NCI-H526 treated with DMSO at 0.1 percent for 48 hours (cell line): ENCODE data around the gene RACGAP1.

Experiments used
- DNase-seq: peaks from one replicate; lab custom pipeline; 2025; lab: John Stamatoyannopoulos, UW

Gene RACGAP1, protein sequence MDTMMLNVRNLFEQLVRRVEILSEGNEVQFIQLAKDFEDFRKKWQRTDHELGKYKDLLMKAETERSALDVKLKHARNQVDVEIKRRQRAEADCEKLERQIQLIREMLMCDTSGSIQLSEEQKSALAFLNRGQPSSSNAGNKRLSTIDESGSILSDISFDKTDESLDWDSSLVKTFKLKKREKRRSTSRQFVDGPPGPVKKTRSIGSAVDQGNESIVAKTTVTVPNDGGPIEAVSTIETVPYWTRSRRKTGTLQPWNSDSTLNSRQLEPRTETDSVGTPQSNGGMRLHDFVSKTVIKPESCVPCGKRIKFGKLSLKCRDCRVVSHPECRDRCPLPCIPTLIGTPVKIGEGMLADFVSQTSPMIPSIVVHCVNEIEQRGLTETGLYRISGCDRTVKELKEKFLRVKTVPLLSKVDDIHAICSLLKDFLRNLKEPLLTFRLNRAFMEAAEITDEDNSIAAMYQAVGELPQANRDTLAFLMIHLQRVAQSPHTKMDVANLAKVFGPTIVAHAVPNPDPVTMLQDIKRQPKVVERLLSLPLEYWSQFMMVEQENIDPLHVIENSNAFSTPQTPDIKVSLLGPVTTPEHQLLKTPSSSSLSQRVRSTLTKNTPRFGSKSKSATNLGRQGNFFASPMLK

DNA sequence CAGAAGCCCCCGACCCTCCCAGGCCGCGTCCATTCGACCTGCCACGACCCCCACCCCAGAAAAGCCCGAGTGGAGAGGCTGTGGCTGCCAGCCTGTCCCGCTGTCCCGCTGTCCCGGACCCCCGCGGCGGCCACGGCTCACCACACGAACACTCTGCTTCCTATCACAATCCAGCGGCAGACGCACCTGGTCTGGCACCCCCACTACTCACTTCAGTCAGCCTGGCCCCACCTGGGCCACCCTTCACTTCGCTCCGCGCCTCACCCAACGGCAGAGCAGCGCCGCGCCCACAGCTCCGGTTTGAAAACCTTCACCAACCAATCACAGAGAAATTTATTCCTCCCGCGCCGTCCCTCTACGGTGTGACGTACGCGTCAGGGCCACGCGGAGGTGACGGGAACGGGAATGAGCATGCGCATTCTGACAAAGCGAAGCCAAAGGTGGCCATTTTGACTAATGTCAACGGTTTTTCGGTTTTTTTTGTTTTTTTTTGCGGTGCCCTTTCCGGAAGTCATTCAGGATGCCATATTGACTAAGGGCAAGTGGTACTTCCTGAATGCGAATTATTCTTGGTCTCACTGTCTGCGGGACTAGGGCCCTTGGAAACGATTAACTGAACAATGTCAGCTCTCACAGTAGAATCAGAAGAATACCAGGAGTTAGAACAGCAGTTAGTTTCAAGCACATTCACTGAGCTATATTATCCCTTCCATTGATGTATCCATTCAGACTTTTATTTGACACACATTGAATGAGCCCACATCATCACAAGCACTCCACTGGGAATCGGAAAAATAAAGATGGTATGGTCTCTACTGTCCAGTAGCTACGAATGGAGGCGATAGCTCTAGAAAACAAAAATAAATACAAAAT, at the start of gene RACGAP1:
RACGAP1 (minus strand) TSS at position 308 of the 873 bp plus-strand sequence. CDS start 8,779 bp downstream, outside the sequence.
- DNase-seq = peak; percentile 97

DNA sequence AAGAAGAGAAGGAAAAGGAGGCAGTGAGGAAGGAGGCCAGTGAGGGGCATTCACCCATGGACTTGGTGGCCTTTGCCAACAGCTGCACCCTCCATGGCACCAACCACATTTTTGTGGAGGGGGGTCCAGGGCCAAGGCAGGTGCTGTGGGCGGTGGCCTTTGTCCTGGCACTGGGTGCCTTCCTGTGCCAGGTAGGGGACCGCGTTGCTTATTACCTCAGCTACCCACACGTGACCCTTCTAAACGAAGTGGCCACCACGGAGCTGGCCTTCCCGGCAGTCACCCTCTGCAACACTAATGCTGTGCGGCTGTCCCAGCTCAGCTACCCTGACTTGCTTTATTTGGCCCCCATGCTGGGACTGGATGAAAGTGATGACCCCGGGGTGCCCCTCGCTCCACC, 48.4 kb upstream of the RACGAP1 start:
- no peak for DNase-seq

DNA sequence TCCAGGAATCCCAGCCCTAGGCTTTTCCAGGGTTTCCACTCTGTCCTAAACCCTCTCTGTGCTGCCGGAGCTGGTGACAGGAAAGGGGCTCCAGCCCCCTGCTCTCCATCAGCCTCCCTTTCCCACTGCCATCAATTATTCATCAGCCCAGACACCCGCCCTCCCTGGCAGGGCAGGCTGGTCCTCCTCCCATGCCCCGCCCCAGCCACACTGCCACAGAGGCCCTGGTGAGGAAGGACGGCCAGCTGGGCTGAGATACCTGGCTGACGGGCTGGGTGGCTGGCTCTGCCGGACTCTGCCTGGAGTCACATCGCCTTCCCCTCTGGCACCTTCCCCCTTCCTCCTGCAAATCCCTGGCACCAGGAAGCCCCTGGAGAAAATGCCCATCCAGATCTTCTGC, 47.9 kb upstream of the RACGAP1 start:
- DNase-seq = no peak

DNA sequence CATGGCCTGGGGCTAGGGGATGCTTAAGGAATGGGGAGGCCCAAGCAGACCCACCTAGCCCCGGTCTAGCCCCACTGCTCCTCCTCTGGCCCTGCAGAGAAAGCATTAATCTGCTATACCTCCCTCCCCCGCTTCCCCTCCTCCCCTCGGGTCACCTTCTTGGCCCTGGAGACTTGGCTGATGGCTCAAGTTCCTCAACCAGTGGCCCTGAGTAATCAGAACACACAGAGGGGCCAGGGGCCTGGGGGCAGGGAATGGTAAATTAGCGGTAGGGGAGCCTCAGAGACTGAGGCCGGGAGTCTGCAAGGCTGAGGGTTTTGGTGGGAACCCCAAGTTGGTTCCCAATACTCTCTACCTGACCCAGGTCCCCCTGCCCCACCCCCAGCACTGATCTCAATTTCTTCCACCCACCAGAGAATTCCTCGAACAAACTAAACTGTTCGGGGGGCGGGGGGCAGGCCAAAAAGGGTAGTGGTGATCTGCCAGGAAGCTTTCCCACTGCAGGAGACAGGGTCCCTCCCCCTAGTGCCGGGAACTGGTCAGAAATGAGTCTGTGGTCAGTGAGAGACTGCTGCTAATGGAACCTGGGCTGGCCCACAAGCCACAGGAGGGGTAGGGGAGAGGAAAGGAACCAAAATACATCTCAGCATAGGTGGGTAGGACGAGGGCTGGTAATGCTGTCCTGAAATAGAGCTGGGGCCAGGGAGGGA, 47.1 kb upstream of the RACGAP1 start:
- DNase-seq = no peak

DNA sequence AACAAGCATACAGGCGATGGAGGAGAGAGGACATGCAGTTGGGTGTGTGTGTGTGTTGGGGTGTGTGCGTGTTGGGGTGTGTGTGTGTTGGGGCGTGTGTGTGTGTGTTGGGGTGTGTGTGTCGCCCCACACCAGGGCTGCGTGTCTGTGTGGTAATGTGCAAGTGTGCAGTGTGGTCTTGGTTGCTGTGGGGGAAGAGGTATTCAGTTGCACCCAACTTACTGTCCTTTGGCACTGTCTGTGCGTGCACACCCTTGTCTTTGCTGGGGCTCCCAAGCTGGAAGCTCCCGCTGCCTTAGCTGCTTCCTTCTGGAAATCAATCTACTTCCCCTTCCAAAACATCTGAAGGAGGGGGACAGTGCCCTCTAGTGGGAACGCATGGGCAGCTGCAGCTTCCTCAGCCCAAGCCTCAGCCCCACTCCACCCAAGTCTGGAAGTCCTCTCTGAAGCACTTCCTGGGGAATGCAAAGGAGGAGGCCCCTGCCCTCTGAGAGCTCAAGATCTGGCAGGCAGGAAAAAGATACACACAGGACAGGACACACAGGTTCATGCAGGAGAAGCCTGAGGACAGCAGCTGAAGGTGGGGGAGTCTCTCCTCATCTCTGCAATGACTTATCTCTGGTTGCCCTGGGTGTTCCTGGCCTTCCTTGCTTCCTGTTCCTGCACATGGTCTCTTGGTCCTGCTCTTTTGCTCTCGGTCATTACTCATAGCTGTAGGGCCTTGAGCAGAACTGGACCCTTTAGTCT, 45.2 kb upstream of the RACGAP1 start:
- peak; percentile 13 for DNase-seq

DNA sequence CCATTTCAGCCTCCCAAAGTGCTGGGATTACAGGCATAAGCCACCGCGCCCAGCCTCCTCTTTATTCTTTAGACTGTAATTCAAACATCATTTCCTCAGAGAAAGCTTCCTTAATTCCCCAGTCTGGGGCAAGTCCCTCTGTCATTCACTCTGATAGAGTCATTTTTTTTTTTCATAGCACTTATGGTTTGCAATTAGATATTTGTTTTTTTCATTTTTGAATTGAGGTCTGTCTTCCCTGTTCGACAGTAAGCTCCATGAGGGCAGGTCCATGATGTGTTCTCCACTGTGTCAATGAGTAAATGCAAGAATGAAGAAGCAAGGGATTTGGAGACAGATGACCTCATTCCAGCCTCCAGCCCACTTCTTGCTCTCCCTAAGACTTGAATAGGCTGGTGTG, 44.2 kb upstream of the RACGAP1 start:
- DNase-seq = no peak

DNA sequence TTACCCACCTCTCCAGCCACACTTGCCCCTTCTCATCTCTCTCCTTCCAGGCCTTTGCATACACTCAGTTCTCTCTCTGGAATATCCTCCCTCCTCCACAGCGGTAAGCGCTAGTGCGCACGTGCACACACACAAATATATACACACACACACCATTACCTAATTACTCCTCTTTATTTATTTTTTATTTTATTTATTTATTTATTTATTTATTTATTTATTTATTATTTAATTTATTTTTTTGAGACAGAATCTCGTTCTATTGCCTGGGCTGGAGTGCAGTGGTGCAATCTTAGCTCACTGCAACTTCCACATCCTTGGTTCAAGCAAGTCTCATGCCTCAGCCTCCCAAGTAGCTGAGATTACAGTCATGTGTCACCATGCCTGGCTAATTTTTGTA, 43.8 kb upstream of the RACGAP1 start:
- no peak for DNase-seq

DNA sequence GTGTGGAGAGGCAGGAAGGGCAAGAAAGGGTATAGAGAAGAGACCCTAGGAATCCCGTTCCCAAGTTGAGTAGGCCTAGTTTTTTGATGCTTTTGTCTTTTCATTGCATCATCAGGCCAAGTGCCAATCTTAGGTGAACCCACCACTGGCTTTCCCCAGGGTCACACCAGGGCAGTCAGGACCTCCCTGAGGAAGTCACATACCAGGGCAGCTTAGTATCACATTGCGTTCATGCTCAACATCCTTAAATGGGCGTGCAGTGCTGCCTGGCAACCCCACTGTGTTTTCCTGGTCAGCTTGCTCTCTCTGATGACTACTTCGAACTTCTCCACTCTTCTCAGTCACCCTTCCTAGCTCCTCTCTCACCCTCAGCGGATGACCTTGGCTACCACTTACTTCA, 41.1 kb upstream of the RACGAP1 start:
- no peak for DNase-seq

DNA sequence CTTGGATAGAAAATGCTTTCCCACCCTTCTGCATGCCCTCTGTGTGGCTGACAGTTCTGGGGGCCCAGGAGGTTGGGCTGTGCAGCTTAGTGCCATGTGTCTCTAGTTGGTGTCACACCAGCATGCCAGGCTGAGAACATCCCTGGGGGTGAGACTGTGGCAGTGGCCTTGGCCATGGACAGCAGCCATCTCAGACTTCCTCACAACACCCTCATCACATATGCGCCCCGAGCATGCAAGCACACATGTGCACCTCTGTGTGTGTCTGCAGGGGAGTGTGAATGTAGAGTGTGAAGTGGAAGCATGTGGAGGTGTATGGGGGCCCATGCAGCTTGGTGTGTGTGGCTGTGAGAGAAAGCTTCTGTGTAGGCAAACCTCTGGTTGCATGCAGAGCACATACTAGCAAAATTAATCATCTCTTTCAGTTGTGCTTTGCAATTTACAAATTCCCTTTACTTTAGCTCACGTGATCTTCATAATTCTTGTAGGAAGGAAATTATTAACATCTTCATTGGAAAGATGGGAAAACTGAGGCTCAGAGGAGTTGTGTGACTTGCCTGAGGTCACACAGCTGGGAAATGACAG, 40.5 kb upstream of the RACGAP1 start:
- no peak for DNase-seq

DNA sequence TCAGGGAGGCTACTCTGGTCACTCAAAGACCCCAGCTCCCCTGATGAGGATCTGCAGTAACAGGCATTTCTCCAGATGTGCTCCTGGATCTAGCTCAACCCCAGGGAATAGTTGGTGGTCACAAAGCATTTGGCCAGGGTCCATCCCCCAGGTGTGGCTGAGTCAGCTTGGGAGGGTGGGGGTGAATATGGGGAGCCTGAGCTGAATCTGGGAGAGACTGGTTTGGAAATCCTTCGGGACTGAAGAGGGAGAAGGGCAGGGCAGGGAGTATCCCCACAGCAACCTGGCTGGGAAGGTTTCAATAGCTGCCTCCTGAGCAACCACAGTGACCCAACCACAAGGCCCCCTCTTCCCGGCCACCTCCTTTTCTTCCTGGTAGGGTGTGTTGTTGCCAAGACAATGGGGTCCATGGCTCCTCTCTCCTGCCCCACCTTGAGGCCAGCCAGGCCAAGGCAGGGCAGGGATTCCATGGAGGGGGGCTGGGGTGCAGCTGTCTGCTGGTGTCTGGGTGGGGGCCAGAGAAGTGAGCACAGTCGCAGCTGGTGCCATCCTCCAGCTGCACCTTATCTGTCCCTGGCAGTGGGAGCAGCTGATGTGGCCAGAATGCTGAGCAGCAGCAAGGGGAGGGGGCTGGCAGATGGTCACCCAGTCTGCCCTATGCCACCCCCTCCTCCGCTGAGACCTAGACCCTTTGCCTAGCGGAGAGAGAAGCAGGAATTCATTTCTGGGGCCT, 37.6 kb upstream of the RACGAP1 start:
- DNase-seq = no peak

DNA sequence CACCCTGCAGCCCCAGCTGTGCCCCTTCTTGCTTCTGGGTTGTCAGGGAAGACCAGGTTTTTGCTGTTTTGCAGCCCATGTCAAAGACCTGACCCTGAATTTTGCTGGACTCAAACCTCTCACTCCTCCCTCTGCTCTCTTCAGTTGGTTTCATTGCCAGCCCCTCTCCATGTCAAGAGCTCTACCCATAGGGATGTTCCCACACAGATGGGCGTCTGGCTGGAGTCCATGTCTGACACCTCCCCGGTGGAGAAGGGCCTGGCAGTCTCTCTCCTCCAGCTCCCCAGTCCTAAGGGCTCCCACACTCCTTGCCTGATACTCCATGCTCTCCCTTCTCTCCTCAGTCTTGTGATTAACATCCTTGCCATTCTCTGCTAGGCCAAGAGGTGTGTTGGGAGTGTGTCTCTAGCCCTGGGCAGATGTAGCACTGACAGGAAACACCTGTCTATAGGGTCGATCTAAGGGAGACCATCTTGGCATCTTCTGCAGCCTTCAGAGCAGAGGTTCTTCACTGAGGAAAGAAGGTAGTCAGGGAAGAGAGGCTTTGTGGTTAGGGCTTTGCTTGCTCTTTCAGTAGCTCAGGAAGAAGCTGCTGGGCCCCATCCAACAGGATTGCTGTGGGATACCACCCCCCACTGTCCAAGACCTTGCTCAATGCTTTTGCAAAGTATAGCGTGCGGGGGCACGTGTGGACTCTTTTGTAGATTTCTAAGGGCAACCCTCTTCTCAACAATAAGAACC, 36.8 kb upstream of the RACGAP1 start:
- no peak for DNase-seq

DNA sequence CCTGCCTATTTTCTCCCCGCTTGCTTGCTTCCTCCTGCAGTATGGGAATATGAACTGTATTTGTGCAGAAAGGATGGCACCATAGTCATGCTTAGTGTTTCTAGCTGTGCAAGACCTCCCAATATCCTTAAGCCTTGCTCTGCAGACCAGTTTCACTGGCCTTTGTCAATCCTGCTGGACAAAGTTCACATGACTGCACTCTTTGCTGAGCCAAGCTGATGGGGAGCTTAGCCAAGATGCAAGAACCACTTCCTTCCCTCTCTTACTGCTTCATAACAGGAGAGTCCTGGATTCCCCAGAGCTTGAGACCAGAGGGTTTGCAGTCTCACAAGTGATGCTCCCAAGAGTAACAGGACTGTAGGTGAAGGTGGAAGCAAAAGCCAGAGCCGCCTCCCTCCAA, 35.9 kb upstream of the RACGAP1 start:
- DNase-seq = no peak

DNA sequence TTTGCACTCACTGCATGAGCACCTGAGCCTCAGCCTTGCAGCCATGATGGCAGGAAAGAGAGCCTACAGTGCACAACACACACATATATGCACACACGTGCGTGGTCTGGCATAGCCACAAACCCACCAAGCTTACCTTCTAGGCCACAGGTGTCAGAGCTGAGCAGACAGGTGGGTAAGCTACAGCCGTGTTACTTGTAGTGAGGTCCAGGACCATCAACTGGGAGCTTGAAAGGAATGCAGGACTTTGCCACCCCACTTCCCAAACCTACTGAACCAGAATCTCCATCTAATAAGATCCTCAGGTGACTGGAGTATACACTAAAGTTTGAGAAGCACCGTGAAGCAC, 34.8 kb upstream of the RACGAP1 start:
- no peak for DNase-seq

DNA sequence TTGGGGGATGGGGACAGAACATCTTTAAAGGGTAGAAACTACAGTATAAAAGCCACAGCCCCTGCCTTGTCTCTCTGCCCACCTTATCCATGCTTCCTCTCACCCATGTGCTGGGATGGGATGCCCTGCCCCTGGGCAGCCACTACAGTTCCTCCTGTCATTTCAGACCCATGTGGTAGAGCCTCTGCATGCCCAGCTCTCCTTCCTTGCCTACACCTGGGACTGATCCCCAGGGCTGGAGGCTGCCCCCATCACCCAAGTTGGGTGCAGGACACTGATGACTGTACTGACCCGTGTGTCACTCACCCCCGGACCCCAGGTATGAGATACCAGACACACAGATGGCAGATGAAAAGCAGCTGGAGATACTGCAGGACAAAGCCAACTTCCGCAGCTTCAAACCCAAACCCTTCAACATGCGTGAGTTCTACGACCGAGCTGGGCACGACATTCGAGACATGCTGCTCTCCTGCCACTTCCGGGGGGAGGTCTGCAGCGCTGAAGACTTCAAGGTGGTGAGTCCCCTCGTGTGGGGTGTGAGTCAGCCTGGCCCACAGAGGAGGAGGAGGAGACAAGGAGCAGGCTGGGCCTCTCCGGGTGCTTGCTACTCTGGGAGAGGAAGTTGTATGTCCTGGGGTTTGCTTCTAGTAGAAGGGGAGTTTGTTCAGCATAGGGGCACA, 34.3 kb upstream of the RACGAP1 start:
- no peak for DNase-seq

DNA sequence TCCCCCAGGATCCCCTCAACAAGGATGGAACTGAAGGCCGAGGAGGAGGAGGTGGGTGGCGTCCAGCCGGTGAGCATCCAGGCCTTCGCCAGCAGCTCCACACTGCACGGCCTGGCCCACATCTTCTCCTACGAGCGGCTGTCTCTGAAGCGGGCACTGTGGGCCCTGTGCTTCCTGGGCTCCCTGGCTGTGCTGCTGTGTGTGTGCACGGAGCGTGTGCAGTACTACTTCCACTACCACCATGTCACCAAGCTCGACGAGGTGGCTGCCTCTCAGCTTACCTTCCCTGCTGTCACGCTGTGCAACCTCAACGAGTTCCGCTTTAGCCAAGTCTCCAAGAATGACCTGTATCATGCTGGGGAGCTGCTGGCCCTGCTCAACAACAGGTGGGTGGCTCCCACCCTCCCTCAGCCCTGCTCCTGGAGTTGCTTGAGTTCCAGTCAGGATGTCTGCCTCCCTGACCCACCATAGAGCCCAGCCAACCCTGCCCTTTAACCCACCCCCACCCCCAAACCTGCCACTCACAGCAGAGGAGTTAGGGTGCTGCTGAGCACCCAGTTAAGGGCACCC, 33.5 kb upstream of the RACGAP1 start:
- no peak for DNase-seq

DNA sequence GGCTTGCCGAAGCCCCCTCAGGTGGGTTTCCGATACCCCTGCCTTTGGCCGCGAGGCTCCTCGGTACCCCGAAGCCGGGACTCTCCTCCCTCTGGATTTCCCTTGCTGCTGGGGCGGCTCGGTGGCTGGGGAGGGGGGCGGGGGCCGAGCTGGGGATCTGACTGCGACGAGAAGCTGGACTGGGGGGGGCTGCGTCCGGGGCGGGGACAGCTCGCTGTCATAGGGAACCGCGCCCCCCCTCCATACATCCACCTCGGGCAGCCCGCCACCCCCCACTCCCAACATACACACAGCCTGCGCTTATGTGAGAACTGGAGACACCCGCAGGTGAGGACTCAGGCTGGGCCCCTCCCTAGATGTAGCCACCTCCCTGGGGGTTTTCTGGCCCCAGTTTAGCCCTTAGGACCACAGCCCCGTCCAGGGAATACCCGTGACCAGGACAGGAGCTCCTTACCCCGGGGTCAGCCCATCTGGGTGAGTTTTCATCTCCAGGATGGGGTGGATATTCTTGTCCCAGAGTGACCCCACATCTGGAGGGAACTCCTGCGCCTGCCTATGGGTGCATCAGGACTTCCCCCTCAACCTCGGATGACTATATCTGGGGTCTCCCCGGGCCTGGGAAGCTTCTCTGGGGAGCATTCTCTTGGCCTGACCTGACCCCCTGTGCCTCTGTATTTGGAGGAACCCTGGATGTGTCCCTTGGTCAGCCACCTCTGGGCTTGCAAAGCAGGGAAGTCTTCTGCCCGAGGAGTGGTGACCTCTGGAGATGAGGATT, 32.8 kb upstream of the RACGAP1 start:
- DNase-seq = no peak

DNA sequence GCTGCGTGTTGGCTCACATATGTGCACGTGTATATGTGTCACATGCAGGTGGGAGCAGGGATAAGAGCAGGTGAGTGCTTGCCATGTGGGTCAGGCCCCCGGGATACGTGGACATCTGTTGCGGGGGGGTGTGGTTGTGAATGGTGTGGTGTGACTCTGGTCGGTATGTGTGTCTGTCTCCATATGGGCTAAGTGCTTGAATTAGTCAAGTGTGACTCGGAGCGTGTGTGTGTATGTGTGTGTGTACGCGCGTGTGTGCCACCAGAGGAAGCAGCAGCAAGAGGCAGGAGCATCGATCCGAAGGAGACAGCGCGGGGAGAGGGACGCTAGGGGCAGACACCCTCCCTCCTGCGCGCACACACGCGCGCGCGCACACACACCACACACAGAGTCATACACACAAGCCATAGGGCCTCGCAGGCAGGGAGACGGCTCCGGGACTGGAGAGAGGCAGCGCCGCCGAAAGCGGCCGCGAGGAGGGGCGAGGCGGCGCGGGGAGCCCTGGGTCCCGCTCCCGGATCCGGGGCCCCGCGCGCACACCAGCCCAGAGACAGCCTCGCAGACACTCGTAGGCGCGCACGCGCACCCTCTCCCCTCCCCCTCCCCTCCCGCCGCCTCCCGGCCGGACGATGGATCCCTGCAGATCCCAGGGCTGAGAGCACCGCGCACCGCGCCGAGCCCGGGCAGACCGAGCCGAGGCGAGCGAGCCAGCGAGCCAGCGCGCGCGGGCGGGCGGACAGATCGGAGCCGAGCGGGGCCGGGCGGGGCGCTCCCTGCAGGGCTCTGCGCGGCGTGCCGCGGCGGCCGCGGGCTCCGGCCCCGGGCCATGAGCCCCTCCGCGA, 31.9 kb upstream of the RACGAP1 start, which contains the start of gene ASIC1:
ASIC1 (plus strand) TSS at position 597 of the 842 bp plus-strand sequence. CDS start 1,171 bp downstream, outside the sequence.
- peak; percentile 66 for DNase-seq
